Right ventricle myocardium inferior (tissue), 1 donor: ENCODE results near the gene SND1. TPM values are rescaled to one million over a fixed set of nuclear protein-coding genes. Genes with fewer than 3 reads are reported as not detected.

Experiments
- ATAC-seq: fragments of 200-7000 bp; cut with Tn5 transposase; one replicate; pipeline ENCODE4 v1.9.1; 2020; ENCODE audit warnings: mild to moderate bottlenecking, moderate library complexity
- DNase-seq: peaks from one replicate; pipeline ENCODE4 v3.0.0; 2021; ENCODE audit errors: missing footprints
- intact Hi-C: fragments of 100-400 bp; cut with DNase I; formaldehyde crosslinking; loops from one replicate; pipeline ENCODE4 v1.11.0; 2022
- total RNA-seq: library from RNA; stranded (reverse); fragmentation: NEBNext Ultra II Directional; extraction: Animal tissue kit (Norgen Biotek cat#: 25700); gene quantifications from one replicate; pipeline ENCODE4 v1.2.1, GENCODE V29; 2021
- donor health status: DM: no; HTN: yes; CAD: no; lungs with severe emphysema.

SND1 gene
- total RNA-seq, 1 donor from 2014 or later: 85.0 TPM

- no peak for DNase-seq
- ATAC-seq: no peak
- intact Hi-C loops: no loop called here
Observed at GRCh38 chr7:127979728-127980126, 327.7 kb downstream of the SND1 start.

GRCh38 chr7:127980901-127981300 lies 328.9 kb downstream of the SND1 start:
- ATAC-seq: no peak
- intact Hi-C loops: no loop called here
- no peak for DNase-seq

DNA sequence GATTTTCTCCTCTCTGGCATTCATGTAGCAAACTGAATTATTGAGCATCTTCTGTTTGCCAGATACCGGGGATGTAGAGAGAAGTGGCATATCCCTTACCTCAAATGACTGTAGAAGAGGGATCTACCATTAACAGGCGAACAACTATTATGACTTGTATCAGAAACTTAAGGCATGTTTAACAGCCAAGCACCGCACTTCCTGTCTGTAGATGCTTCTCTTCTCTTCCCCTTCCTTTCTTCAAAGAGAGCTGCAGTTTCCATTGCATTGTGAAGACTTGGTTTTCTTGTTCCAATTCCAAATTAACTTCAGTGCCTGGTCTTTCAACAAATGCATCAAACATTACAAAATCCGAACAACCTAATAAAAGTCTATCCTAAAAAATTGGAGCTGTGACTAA lies 330.0 kb downstream of the SND1 start:
- DNase-seq (no peak), ATAC-seq (no peak)
- intact Hi-C loops: no loop called here

- no peak for DNase-seq
- intact Hi-C loops: no loop called here
- ATAC-seq: no peak
Observed at GRCh38 chr7:127983804-127984332, 331.9 kb downstream of the SND1 start.

DNA sequence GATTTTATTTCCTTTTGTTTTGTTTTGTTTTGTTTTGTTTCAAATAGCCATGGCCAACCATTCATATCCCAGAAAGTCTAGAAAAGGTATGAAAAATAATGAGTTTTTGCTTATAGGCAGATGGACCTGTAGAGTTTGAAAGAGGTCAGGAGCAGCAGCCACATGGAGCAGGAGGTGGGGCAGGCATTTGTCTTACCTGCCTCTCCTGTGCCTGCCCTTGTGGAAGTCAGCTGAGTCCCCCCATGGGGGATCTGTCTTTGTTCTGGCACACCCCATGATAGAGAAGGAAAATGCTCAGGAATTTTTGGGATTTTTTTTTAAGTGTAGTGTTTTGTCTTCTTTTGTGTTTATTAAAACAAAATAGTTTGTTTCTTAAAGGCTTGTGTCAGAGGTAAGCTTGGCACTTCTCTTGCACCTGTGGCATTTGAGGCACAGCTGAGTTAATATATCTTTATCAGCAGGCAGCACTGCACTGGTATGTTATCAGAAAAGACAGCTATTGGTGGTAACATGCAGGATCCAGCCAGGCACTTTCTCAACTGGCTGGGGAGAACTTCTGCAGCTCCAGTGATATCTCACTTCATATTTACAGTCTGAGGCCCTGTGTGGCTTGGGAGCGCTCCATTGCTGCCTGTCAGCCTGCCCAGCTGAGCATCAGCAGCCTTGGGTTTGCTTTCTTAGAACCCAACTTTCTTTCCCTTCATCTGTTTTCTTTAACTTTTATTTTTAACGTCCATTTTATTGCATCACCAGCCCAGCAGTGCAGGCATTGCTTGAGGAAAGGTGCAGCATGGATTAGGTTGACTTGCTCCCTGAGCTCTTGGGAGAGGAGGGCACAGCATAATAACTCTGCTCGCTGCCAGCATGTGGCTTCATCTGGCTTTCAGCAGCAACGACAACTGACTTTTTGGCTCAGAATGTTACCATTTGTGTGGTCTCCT lies 334.9 kb downstream of the SND1 start:
- DNase-seq: no peak
- intact Hi-C loops: no loop called here
- peak; percentile 84 for ATAC-seq

- ATAC-seq (no peak), DNase-seq (no peak)
- intact Hi-C loops: no loop called here
Observed at GRCh38 chr7:127988751-127989150, 336.8 kb downstream of the SND1 start.

DNA sequence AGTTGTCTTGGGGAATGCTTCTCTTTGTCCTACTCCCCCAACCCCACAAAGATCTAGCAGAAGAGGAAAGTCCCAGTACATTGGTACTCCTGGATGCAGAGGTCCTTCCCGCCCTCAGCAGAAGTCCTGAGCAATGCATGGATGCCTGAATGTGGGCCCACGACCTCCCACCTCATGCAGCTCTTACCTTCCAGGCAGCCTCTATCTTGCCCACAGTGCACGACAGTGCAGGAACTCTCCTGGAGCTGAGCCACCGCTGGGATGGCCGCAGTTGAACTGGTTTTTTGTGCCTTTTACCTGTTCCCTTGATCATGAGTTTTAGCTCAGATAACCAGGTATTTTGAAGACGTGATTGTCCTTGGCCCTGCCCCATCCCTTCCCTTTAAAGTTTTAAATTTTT lies 341.3 kb downstream of the SND1 start:
- DNase-seq: no peak
- ATAC-seq: no peak
- intact Hi-C loops: no loop called here

GRCh38 chr7:127993987-127994386 lies 342.0 kb downstream of the SND1 start:
- intact Hi-C loops: no loop called here
- no peak for ATAC-seq
- DNase-seq: no peak

GRCh38 chr7:127995156-127995880 lies 343.3 kb downstream of the SND1 start:
- no peak for DNase-seq
- intact Hi-C loops: no loop called here
- ATAC-seq: peak; percentile 86

GRCh38 chr7:127995881-127996215 lies 343.9 kb downstream of the SND1 start:
- intact Hi-C loops: no loop called here
- peak; percentile 69 for ATAC-seq
- peak; percentile 77 for DNase-seq

DNA sequence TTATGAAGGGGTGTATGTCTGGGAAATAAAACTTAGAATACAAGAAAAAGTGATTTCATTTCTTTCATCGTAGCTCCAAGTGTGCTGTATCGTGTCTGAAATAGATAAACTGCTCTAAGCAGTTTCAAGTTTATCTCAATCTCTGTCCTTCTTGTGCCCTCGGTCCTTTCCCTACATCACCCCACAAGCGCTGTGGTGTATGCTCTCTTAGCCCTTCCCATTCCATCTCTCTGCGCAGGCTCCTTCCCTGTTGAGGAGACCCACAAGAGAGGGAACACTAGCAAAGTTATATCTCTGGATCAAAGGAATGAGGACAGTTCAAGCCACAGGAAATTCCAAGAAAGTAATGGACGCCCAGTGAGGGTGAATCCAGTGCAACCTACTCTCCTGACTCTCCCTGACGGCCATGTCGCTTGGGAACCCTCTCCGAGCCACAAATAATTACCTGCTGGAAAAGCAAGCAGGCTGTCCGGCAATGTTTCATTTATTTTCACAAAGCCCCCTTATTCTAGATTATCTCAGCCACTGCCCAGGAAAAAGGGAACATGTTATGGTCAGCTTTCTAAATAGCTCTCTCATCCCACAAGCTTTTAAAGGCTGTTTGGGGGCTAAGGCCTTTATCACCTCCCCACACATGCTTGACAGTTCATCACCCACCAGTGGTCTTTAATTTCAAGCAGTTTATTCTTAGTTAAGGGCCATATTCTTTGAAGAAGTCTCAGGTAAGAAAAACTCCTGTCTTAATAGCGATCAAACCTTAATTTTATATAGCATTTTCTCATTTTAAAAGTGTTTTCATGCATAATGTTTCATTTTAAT lies 344.5 kb downstream of the SND1 start:
- intact Hi-C loops: no loop called here
- no peak for DNase-seq
- no peak for ATAC-seq

GRCh38 chr7:127997226-127997922 lies 345.4 kb downstream of the SND1 start:
- ATAC-seq (no peak), DNase-seq (no peak)
- intact Hi-C loops: no loop called here

GRCh38 chr7:127998671-127999070 lies 346.7 kb downstream of the SND1 start:
- DNase-seq (no peak), ATAC-seq (no peak)
- intact Hi-C loops: no loop called here

DNA sequence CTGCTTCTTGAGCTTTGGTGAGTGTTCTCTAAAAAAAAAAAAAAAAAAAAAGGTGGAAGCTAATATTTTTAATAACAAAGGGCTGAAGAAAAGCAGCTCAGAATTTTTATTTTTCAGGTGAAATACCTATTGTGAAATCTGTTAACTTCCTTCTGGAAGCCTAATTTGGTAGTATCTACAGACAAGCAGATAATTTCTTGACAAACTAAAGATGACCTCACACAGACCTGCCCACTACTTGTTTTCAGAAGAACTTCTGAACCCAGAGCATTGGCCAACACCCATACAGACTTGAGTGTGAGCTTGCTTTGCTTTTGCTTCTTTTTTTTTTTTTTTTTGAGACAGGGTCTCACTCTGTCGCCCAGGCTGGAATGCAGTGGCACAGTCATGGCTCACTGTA lies 348.1 kb downstream of the SND1 start:
- intact Hi-C loops: no loop called here
- DNase-seq (no peak), ATAC-seq (no peak)

GRCh38 chr7:128000854-128001265 lies 348.9 kb downstream of the SND1 start:
- ATAC-seq (no peak), DNase-seq (no peak)
- intact Hi-C loops: no loop called here

- intact Hi-C loops: no loop called here
- DNase-seq (no peak), ATAC-seq (peak; percentile 26)
Observed at GRCh38 chr7:128003167-128003566, 351.2 kb downstream of the SND1 start.

DNA sequence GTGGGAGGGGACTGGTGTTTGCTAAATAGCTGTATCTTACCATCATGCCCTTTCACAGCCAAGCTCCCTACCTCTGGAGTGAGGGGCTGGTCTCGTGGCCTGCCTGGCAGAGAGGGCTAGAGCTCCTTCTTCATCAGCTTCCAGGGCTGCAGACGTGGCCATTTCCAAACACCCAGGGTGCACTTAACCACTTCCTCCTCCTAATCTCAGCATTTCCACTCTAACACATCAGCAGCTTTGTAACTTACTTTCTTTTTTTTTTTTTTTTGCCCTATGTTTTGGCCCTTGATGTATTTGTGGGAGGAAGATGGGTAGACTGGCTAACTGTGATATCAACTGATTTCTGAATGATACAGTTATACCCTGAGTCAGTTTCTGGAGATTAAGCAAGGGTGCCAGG lies 351.8 kb downstream of the SND1 start:
- intact Hi-C loops: no loop called here
- ATAC-seq: peak; percentile 38
- no peak for DNase-seq

- no peak for DNase-seq
- intact Hi-C loops: no loop called here
- ATAC-seq: no peak
Observed at GRCh38 chr7:128004623-128005022, 352.6 kb downstream of the SND1 start.

DNA sequence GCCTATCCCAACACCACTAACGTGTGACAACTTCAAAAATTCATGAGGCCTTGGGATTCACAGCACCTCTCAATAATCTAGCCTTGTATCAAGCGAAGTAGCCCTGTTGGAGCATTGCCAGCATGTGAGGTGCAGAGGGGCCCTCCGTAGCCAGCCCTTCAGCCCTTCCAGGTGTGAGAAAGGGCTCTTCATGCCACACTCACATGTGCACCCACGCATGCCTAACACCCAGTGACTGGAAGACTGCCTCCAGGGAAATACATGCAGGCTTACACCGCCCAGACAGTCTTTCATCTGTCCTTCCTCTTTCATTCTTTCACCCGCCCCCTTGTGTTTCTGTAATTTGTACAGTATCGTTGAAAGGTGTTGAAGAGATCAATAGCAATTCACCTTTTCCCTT lies 353.1 kb downstream of the SND1 start:
- intact Hi-C loops: no loop called here
- ATAC-seq (no peak), DNase-seq (no peak)
